C4-2B (cell line): Measurements from ENCODE around the gene UQCRC1.

Source experiments
- ZFX ChIP-seq: fragments of 450-650 bp; IDR thresholded peaks from 2 replicates; pipeline ENCODE4 v1.6.1; 2017
- TF ChIP-seq, protein P1 (sequence below): fragments of 450-650 bp; conservative IDR thresholded peaks from 2 replicates; pipeline ENCODE4 v1.5.1; 2017; ENCODE audit warnings: mild to moderate bottlenecking

DNA sequence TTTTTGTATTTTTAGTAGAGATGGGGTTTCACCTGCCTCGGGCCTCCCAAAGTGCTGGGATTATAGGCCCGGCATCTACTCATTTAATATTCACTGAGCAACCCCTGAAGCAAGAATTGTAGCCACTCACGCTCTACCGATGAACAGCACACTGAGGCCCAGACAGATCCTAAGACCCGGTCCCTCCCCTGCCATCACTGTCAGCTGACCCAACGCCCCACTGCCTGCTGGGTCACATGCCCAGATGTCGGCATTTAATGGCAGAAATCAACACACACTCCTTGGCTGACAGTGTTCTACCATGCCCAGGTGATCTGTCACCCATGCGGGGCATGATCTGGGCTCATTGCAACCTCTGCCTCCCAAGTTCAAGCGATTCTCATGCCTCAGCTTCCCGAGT is 15.3 kb upstream of the UQCRC1 start:
- TF ChIP-seq, protein P1, sequence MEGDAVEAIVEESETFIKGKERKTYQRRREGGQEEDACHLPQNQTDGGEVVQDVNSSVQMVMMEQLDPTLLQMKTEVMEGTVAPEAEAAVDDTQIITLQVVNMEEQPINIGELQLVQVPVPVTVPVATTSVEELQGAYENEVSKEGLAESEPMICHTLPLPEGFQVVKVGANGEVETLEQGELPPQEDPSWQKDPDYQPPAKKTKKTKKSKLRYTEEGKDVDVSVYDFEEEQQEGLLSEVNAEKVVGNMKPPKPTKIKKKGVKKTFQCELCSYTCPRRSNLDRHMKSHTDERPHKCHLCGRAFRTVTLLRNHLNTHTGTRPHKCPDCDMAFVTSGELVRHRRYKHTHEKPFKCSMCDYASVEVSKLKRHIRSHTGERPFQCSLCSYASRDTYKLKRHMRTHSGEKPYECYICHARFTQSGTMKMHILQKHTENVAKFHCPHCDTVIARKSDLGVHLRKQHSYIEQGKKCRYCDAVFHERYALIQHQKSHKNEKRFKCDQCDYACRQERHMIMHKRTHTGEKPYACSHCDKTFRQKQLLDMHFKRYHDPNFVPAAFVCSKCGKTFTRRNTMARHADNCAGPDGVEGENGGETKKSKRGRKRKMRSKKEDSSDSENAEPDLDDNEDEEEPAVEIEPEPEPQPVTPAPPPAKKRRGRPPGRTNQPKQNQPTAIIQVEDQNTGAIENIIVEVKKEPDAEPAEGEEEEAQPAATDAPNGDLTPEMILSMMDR: no peak
- no peak for TF ChIP-seq ZFX
